Measurements from ENCODE around the gene CELA2A.
"Not testable (repeated sequence)": the region's sequence is repeated elsewhere in the genome, so short reads cannot be mapped to it uniquely, and the experiment has no call there.

CELA2A gene

DNA sequence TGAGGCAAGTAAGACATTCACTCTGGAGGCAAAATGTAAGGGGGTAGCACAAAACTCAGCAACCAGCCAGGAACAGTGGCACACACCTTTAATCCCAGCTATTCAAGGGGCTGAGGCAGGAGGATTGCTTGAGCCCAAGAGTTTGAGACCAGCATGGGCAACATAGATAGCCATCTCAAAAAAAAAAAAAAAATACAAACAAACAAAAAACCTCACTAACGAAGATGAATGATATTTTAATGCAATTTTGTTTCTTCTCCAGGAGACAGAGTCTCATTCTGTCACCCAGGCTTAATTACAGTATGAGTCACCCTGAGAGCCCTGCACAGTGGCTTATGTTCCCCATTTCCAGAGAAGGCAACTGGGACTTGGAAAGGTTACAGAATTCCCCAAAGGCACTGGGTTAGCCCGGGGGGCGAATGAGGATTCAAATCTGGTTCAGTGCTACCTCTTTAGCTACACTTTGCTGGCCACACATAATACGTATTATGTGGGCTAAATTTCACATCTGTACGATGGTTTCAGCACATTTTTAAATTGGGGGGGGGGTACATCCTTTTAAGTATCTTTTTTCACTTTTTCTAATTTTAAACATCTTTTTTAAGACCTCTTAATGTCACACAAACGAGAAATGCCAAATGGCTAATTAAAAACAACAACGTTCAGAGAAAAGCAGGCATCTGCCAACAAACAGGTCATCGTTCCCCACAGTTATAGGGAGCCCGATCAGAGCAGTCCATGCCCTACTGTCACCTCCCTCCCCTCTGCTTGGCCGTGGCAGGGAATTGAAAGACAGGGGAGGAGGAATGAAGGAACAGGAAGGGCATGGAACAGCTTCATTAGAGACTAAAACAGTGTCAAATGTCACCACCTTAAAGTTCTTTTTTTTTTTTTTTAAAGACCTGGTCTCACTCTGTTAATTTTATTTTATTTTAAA lies 3.5 kb downstream of the CELA2A start:
- WGBS = 82% methylated on average over 9 of the region's 10 CpGs
- H3K4me3 ChIP-seq (ENCODE audit: low read length) = no peak overlapping the region
- no peaks in the 10 kb centered on the region; the same call in 1 of the 2 replicates for H3K4me1 ChIP-seq (ENCODE audit: insufficient read depth, low read length)
- no peak overlapping the region for H3K27ac ChIP-seq (ENCODE audit: low read depth, low read length)
- no peaks in the 10 kb centered on the region for H3K27me3 ChIP-seq (ENCODE audit: insufficient read depth, low read length)
- H3K9me3 ChIP-seq (ENCODE audit: insufficient read depth, low read depth, low read length) = no peaks in the 10 kb centered on the region
- H3K9ac ChIP-seq (ENCODE audit: low read depth, low read length) = no peak overlapping the region
- H3K36me3 ChIP-seq (ENCODE audit: insufficient read depth, low read length) = no peaks in the 10 kb centered on the region

DNA sequence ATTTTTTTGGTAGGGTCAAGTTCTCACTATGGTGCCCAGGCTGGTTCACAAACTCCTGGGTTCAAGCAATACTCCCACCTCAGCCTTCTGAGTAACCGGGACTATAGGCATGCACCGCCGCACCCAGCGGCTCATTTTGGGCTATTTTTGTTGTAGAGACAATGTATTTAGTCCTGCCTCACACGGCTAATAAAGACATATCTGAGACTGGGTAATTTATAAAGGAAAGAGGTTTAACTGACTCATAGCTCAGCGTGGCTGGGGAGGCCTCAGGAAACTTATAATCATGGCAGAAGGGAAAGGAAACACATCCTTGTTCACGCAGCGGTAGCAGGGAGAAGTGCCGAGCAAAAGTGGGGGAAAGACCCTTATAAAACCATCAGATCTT lies 4.2 kb downstream of the CELA2A start:
- 93% methylated on average over 9 of the region's 9 CpGs for WGBS
- no peaks in the 10 kb centered on the region; the same call in 1 of the 2 replicates for H3K4me1 ChIP-seq (ENCODE audit: insufficient read depth, low read length)
- no peaks in the 10 kb centered on the region for H3K9me3 ChIP-seq (ENCODE audit: insufficient read depth, low read depth, low read length)
- H3K27me3 ChIP-seq (ENCODE audit: insufficient read depth, low read length) = no peaks in the 10 kb centered on the region
- no peak overlapping the region for H3K4me3 ChIP-seq (ENCODE audit: low read length)
- no peak overlapping the region for H3K9ac ChIP-seq (ENCODE audit: low read depth, low read length)
- no peaks in the 10 kb centered on the region for H3K36me3 ChIP-seq (ENCODE audit: insufficient read depth, low read length)
- H3K27ac ChIP-seq (ENCODE audit: low read depth, low read length) = no peak overlapping the region

DNA sequence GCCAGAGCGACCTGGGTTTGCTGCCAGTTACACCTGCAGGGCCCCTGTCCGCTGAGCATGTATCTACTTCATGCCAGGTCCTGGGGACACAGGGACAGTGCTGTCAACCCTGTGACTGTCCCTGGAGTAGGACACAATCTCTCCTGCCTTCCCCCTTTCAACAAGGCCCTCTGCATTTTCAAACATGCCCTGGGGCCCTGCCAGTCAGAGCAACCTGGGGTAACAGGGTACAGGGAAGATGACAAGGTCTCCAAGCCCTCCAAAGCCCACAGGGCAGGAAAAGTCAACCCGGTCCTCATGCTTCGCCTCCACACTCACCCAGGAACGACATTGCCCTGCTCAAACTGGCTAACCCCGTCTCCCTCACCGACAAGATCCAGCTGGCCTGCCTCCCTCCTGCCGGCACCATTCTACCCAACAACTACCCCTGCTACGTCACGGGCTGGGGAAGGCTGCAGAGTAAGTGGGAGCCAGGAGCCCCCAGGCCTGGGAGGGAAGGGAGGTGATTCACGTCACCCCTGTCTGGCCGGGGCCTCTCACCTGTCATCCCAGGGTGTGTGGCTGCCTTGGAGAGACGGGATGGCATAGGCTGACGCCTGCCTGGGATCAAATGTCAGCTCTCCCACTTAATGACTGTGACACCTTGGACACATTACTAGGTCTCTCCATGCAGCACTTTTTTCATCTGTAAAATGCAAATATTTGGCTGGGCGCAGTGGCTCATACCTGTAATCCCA lies 6.7 kb downstream of the CELA2A start:
- H3K9ac ChIP-seq (ENCODE audit: low read depth, low read length); H3K4me1 ChIP-seq (ENCODE audit: insufficient read depth, low read length); H3K4me3 ChIP-seq (ENCODE audit: low read length); H3K27ac ChIP-seq (ENCODE audit: low read depth, low read length); H3K36me3 ChIP-seq (ENCODE audit: insufficient read depth, low read length); H3K9me3 ChIP-seq (ENCODE audit: insufficient read depth, low read depth, low read length); H3K27me3 ChIP-seq (ENCODE audit: insufficient read depth, low read length): not testable (repeated sequence)
- WGBS = 83% methylated on average over 12 of the region's 15 CpGs

- H3K27ac ChIP-seq (ENCODE audit: low read depth, low read length); H3K36me3 ChIP-seq (ENCODE audit: insufficient read depth, low read length); H3K4me1 ChIP-seq (ENCODE audit: insufficient read depth, low read length); H3K9ac ChIP-seq (ENCODE audit: low read depth, low read length); H3K9me3 ChIP-seq (ENCODE audit: insufficient read depth, low read depth, low read length); H3K4me3 ChIP-seq (ENCODE audit: low read length); H3K27me3 ChIP-seq (ENCODE audit: insufficient read depth, low read length): not testable (repeated sequence)
- WGBS = 93% methylated on average over 5 of the region's 5 CpGs
These were observed 7.4 kb downstream of the CELA2A start for GRCh38 chr1:15463926-15464322.

DNA sequence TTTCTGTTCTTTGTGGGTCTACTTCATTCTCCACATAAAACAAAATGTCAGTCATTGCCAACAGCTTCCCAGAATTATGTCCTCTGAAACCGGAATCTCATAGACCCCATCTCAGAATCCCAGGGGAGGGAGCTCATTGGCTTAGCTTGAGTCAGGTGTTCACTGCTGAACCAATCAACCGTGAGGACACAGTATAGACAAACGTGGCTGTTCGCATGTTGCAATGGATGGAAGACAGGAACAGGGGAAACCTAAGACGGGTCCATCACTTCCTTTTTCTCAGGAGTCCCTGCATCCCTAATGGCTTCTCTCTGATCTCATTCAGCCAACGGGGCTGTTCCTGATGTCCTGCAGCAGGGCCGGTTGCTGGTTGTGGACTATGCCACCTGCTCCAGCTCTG lies 9.1 kb downstream of the CELA2A start:
- H3K27me3 ChIP-seq (ENCODE audit: insufficient read depth, low read length) = no peaks in the 10 kb centered on the region
- 90% methylated on average over 7 of the region's 7 CpGs for whole genome bisulfite sequencing
- H3K4me3 ChIP-seq (ENCODE audit: low read length) = no peak overlapping the region
- no peak overlapping the region for H3K27ac ChIP-seq (ENCODE audit: low read depth, low read length)
- H3K36me3 ChIP-seq (ENCODE audit: insufficient read depth, low read length) = no peaks in the 10 kb centered on the region
- no peaks in the 10 kb centered on the region for H3K4me1 ChIP-seq (ENCODE audit: insufficient read depth, low read length)
- H3K9me3 ChIP-seq (ENCODE audit: insufficient read depth, low read depth, low read length) = no peaks in the 10 kb centered on the region
- no peak overlapping the region for H3K9ac ChIP-seq (ENCODE audit: low read depth, low read length)

DNA sequence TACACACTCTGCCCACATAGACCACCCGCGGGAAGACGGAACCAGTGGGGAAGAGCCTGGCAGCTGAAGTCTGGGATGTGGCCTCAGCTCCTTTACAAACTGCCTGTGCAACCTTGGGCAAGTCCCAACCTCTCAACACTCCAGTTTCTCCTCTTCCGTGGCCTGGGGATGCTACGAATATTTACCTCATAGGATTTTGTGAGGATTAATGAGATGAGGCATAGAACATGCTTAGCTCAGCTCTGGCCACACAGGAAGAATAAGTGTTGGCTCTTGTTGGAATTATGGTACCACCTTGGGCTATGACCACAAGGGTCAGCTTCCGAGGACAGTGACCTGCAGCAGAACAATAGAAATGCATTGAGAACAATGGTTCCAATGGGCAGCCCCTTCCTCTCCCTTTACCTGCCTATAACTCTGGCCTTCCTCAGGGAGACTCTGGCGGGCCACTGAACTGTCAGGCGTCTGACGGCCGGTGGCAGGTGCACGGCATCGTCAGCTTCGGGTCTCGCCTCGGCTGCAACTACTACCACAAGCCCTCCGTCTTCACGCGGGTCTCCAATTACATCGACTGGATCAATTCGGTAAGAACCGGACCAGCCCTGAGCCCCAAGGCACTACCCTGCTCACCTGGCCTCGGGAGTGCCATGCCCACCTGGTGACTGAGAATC lies 10.6 kb downstream of the CELA2A start:
- WGBS = 96% methylated on average over 19 of the region's 22 CpGs
- H3K36me3 ChIP-seq (ENCODE audit: insufficient read depth, low read length); H3K4me3 ChIP-seq (ENCODE audit: low read length); H3K9me3 ChIP-seq (ENCODE audit: insufficient read depth, low read depth, low read length); H3K27me3 ChIP-seq (ENCODE audit: insufficient read depth, low read length); H3K27ac ChIP-seq (ENCODE audit: low read depth, low read length); H3K9ac ChIP-seq (ENCODE audit: low read depth, low read length); H3K4me1 ChIP-seq (ENCODE audit: insufficient read depth, low read length): not testable (repeated sequence)

GRCh38 chr1:15468145-15468544 lies 11.6 kb downstream of the CELA2A start:
- no peaks in the 10 kb centered on the region for H3K4me1 ChIP-seq (ENCODE audit: insufficient read depth, low read length)
- H3K9me3 ChIP-seq (ENCODE audit: insufficient read depth, low read depth, low read length) = no peaks in the 10 kb centered on the region
- no peaks in the 10 kb centered on the region for H3K36me3 ChIP-seq (ENCODE audit: insufficient read depth, low read length)
- no peaks in the 10 kb centered on the region for H3K27me3 ChIP-seq (ENCODE audit: insufficient read depth, low read length)
- H3K4me3 ChIP-seq (ENCODE audit: low read length) = no peak overlapping the region
- no peak overlapping the region for H3K9ac ChIP-seq (ENCODE audit: low read depth, low read length)
- no peak overlapping the region for H3K27ac ChIP-seq (ENCODE audit: low read depth, low read length)

GRCh38 chr1:15469361-15469760 lies 12.8 kb downstream of the CELA2A start:
- H3K9me3 ChIP-seq (ENCODE audit: insufficient read depth, low read depth, low read length) = no peaks in the 10 kb centered on the region
- H3K27ac ChIP-seq (ENCODE audit: low read depth, low read length) = no peak overlapping the region
- 82% methylated on average over 3 of the region's 3 CpGs for WGBS

GRCh38 chr1:15469821-15470448 lies 13.4 kb downstream of the CELA2A start:
- H3K9ac ChIP-seq (ENCODE audit: low read depth, low read length); H3K4me3 ChIP-seq (ENCODE audit: low read length); H3K4me1 ChIP-seq (ENCODE audit: insufficient read depth, low read length); H3K36me3 ChIP-seq (ENCODE audit: insufficient read depth, low read length); H3K9me3 ChIP-seq (ENCODE audit: insufficient read depth, low read depth, low read length); H3K27me3 ChIP-seq (ENCODE audit: insufficient read depth, low read length); H3K27ac ChIP-seq (ENCODE audit: low read depth, low read length): not testable (repeated sequence)
- WGBS = 92% methylated on average over 9 of the region's 9 CpGs

More at GRCh38 chr1:15469361-15469760, 12.8 kb downstream of the CELA2A start:
- no peak overlapping the region for H3K9ac ChIP-seq (ENCODE audit: low read depth, low read length)
- H3K27me3 ChIP-seq (ENCODE audit: insufficient read depth, low read length) = no peaks in the 10 kb centered on the region
- no peaks in the 10 kb centered on the region for H3K4me1 ChIP-seq (ENCODE audit: insufficient read depth, low read length)
- no peak overlapping the region for H3K4me3 ChIP-seq (ENCODE audit: low read length)
- H3K36me3 ChIP-seq (ENCODE audit: insufficient read depth, low read length) = no peaks in the 10 kb centered on the region

- H3K4me3 ChIP-seq (ENCODE audit: low read length); H3K27ac ChIP-seq (ENCODE audit: low read depth, low read length); H3K9ac ChIP-seq (ENCODE audit: low read depth, low read length); H3K36me3 ChIP-seq (ENCODE audit: insufficient read depth, low read length); H3K9me3 ChIP-seq (ENCODE audit: insufficient read depth, low read depth, low read length); H3K27me3 ChIP-seq (ENCODE audit: insufficient read depth, low read length); H3K4me1 ChIP-seq (ENCODE audit: insufficient read depth, low read length): not testable (repeated sequence)
- WGBS = 94% methylated on average over 5 of the region's 5 CpGs
These were observed 14.5 kb downstream of the CELA2A start for GRCh38 chr1:15471067-15471466.

DNA sequence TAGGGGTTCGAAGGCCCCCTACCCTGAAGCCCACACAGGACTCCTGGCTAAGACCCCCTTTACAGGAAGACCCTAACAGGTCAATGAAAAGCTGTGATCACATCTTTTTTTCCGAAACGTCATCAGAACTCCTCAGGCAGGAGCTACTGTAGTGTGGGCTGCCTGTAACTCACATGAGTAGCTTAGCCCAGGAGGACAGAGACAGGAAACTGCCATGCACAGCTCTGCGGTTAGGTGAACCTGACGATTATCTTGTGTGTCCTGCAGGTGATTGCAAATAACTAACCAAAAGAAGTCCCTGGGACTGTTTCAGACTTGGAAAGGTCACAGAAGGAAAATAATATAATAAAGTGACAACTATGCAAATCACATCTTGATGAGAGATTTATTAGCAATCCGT lies 15.2 kb downstream of the CELA2A start:
- not testable (repeated sequence) for H3K27ac ChIP-seq (ENCODE audit: low read depth, low read length)

More for the DNA sequence above, 15.2 kb downstream of the CELA2A start:
- not testable (repeated sequence) for H3K36me3 ChIP-seq (ENCODE audit: insufficient read depth, low read length); H3K4me1 ChIP-seq (ENCODE audit: insufficient read depth, low read length); H3K4me3 ChIP-seq (ENCODE audit: low read length); H3K9me3 ChIP-seq (ENCODE audit: insufficient read depth, low read depth, low read length); H3K9ac ChIP-seq (ENCODE audit: low read depth, low read length); H3K27me3 ChIP-seq (ENCODE audit: insufficient read depth, low read length)
- WGBS = 92% methylated on average over 6 of the region's 6 CpGs
